Measurements from ENCODE around the gene KRTAP10-5.
"Not testable (repeated sequence)": the region's sequence is repeated elsewhere in the genome, so short reads cannot be mapped to it uniquely, and the experiment has no call there.

The KRTAP10-5 gene

DNA sequence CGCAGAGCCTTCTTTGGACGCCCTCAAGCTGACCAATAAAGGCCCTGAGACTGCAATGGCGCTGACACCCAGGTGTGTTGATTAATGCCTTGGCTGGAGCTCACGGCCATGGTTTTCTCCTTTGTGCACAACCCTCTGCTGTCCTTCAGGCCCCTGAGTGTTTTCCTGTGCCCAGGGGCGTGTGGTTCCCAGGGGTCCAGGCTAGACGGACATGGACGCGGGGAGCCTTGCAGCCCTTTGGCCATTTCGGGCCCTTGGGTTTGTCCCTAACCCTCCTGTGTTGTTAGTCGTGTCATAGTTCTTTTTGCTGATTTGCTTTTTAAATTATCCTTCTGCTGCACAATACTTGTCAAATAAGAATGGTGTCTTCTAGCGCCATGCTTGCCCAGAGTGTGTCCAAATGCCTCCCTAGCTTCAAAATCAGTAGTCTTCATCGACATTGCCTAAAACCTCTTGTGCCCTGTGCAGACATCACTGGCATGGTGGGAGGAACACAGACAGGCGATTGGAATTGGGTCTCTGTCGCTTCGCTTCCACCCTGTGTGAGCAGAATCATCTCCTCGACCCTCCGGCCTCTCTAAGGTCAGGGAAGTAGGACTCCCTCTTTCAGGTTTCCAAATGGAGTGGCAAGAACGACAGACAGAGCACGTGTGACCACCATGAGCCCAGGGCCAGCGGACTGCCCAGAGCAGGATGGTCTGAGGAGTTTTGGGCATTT, 4.9 kb downstream of the KRTAP10-5 start:
- no peak overlapping the region for H3K27ac ChIP-seq
- TF ChIP-seq, protein P1, sequence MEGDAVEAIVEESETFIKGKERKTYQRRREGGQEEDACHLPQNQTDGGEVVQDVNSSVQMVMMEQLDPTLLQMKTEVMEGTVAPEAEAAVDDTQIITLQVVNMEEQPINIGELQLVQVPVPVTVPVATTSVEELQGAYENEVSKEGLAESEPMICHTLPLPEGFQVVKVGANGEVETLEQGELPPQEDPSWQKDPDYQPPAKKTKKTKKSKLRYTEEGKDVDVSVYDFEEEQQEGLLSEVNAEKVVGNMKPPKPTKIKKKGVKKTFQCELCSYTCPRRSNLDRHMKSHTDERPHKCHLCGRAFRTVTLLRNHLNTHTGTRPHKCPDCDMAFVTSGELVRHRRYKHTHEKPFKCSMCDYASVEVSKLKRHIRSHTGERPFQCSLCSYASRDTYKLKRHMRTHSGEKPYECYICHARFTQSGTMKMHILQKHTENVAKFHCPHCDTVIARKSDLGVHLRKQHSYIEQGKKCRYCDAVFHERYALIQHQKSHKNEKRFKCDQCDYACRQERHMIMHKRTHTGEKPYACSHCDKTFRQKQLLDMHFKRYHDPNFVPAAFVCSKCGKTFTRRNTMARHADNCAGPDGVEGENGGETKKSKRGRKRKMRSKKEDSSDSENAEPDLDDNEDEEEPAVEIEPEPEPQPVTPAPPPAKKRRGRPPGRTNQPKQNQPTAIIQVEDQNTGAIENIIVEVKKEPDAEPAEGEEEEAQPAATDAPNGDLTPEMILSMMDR (conservative IDR thresholded peaks at IDR 0.05; ENCODE audit: low read depth): no peak
- no peak for DNase-seq (ENCODE audit: low spot score)
- POLR2A ChIA-PET (ENCODE audit: low non-redundant PET): no interaction called here
- CTCF ChIA-PET: interaction anchor here (0.7 kb wide), 1 partner anchor 53 kb away, joined by 3 read pairs; no protein-coding TSS in a partner anchor

DNA sequence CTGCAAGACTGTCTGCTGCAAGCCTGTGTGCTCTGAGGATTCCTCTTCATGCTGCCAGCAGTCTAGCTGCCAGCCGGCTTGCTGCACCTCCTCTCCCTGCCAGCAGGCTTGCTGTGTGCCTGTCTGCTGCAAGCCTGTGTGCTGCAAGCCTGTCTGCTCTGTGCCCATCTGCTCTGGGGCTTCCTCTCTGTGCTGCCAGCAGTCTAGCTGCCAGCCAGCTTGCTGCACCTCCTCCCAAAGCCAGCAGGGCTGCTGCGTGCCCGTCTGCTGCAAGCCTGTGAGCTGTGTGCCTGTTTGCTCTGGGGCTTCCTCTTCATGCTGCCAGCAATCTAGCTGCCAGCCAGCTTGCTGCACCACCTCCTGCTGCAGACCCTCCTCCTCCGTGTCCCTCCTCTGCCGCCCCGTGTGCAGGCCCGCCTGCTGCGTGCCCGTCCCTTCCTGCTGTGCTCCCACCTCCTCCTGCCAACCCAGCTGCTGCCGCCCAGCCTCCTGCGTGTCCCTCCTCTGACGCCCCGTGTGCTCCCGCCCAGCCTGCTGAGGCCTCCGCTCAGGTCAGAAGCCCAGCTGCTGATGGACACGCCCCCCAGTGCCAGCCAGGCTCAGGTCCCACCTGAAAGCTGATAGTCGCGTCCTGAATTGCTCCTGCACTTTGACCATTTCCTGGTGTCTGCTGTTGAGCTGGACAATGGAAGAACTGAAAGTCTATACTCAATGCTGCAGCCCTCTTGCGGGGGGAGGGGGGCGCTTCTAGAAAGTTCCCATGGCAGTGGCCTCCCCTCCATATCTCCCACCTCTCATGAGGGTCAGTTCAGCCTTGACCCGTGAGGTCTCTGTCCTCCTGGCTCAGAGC, 5.7 kb downstream of the KRTAP10-5 start:
- no peak for DNase-seq (ENCODE audit: low spot score)
- TF ChIP-seq, protein P1 (conservative IDR thresholded peaks at IDR 0.05; ENCODE audit: low read depth): no peak
- ChIA-PET CTCF (interaction anchor here (0.7 kb wide), 2 partner anchors 54 to 72 kb away, joined by 3 to 7 read pairs; no protein-coding TSS in a partner anchor), POLR2A (ENCODE audit: low non-redundant PET) (no interaction called here)
- H3K27ac ChIP-seq: no peak overlapping the region

DNA sequence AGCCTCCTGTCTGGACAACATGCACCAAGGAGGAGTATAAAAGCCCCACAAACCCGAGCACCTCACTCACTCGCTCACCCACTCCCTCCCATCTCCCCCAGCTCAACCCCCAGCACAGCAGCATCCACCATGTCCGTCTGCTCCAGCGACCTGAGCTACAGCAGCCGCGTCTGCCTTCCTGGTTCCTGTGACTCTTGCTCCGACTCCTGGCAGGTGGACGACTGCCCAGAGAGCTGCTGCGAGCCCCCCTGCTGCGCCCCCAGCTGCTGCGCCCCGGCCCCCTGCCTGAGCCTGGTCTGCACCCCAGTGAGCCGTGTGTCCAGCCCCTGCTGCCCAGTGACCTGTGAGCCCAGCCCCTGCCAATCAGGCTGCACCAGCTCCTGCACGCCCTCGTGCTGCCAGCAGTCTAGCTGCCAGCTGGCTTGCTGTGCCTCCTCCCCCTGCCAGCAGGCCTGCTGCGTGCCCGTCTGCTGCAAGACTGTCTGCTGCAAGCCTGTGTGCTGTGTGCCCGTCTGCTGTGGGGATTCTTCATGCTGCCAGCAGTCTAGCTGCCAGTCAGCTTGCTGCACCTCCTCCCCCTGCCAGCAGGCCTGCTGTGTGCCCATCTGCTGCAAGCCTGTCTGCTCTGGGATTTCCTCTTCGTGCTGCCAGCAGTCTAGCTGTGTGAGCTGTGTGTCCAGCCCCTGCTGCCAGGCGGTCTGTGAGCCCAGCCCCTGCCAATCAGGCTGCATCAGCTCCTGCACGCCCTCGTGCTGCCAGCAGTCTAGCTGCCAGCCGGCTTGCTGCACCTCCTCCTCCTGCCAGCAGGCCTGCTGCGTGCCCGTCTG, 6.6 kb downstream of the KRTAP10-5 start, which contains the start of gene KRTAP10-4:
TSS of gene KRTAP10-4 (plus strand) at position 100 of the 827 bp plus-strand sequence. CDS start at position 130, 30 bp downstream.
- CTCF ChIA-PET: interaction anchor here (0.7 kb wide), 1 partner anchor 73 kb away, joined by 7 read pairs; no protein-coding TSS in a partner anchor
- H3K27ac ChIP-seq; POLR2A ChIA-PET (ENCODE audit: low non-redundant PET); DNase-seq (ENCODE audit: low spot score): not testable (repeated sequence)

DNA sequence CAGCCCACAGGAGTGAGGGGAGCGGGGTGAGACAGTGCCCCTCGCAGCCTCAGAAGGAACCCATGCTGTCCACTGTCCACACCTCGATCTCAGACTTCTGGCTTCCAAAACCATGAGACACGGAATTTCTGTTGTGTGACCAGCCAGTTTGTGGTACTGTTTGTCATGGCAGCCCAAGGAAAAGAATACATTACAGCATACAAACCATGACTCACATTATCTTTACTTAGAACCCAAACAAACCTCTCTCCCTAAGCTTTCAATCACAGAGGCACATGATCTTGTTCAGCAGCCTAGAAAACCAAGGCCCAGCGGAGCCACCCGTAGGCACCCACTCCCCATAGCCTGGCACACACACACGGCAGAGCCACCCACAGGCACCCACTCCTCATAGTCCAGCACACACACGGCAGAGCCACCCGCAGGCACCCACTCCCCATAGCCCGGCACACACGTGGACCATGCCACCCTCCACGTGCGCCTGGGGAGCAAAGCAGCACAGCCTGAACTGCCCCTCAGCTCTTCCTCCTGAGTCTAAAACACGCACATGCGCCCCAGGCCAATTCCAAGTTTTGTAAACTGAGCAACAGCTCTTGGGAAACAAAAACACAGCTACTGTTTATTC, 7.3 kb downstream of the KRTAP10-5 start:
- ChIA-PET POLR2A (ENCODE audit: low non-redundant PET) (interaction anchor here (0.6 kb wide), 1 partner anchor 33 kb away, joined by 3 read pairs; no protein-coding TSS in a partner anchor), CTCF (no interaction called here)
- no peak for DNase-seq (ENCODE audit: low spot score)
- H3K27ac ChIP-seq: no peak overlapping the region
- TF ChIP-seq, protein P1 (conservative IDR thresholded peaks at IDR 0.05; ENCODE audit: low read depth): no peak

DNA sequence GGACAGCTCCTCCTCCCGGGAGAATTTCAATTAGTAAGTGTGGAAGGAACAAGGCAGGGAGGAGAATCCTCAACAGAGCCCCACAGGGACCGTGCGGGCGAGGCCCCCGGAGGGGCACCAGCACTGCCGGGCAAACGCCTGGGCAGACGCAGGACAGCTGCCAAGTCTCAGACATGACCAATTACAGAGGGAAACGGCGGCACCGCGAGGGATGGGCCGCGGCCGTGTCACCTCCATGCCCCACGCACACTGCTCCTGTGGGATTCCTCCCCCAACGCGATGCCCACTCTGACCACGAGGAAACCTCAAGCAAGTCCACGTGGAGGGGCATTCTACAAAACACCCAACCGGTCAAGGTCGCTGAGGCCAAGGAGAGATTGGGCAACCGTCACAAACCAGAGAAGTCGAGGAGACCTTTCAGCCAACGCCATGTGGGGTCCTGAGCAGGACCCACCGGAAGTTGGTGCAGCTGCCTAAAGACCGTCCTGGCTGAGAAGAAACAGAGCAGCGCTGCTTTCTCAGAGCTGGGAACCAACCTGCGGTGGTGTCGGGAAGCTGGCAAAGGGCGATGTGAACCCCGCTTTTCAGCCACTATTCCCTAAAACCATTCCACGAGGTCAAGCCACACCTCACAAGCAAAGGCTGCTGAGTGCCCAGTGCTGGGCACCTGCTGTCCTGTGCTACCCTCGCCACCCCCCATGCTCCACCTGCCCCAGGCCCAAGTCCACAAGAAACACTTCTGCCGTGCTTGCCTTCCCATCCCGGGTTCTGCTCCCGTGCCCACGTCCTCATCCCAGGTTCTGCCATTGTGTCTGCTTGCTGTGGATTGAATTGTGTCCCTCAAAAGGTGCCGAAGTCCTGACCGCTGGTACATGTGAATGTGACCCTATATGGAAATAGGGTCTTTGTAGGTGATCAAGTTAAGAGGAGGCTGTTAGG, 8.3 kb downstream of the KRTAP10-5 start:
- no peak overlapping the region for H3K27ac ChIP-seq
- TF ChIP-seq, protein P1 (conservative IDR thresholded peaks at IDR 0.05; ENCODE audit: low read depth): no peak
- ChIA-PET CTCF (no interaction called here), POLR2A (ENCODE audit: low non-redundant PET) (interaction anchor here (0.6 kb wide), 1 partner anchor 32 kb away, joined by 3 read pairs; no protein-coding TSS in a partner anchor)
- no peak for DNase-seq (ENCODE audit: low spot score)

DNA sequence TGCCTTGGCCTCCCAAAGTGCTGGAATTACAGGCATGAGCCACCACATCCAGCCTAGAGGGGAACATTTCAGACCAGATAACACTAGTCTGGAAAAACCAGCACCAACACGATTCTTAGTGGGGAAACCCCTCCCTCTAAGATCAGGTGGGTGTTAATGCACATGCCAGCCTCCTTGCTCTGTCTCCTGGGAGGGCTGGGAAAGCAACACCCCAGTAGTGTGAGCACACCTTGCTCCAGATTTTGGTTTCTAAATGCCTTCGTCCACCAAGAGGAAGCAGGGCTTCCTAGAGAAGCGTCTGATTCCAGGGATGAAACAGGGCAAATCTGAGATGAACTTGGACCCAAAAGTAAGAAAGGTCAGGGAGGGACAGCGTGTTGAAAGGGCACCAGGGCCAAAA, 9.1 kb downstream of the KRTAP10-5 start:
- ChIA-PET POLR2A (ENCODE audit: low non-redundant PET) (no interaction called here), CTCF (no interaction called here)
- H3K27ac ChIP-seq: no peak overlapping the region
- TF ChIP-seq, protein P1 (conservative IDR thresholded peaks at IDR 0.05; ENCODE audit: low read depth): no peak
- DNase-seq (ENCODE audit: low spot score): no peak

Data from RWPE1 (cell line).